ENCODE data around the gene RERE.

DNA sequence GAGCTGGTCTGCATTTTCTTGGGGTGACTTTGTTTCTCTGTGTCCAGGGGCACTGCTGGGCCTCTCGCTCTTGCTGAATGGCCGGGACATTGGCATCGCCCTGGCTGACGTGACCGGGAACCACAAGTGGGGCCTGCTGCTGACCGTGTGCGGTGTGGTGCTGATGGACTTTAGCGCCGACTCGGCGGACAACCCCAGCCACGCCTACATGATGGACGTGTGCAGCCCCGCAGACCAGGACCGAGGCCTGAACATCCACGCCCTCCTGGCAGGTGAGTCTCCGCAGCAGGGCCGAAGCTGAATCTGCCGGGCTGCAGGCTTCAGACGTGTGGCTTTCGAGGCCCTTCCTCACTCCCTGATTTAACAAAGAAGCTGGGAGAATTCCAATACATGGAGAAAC is 491.7 kb downstream of the RERE start:
- TF ChIP-seq, protein P1, sequence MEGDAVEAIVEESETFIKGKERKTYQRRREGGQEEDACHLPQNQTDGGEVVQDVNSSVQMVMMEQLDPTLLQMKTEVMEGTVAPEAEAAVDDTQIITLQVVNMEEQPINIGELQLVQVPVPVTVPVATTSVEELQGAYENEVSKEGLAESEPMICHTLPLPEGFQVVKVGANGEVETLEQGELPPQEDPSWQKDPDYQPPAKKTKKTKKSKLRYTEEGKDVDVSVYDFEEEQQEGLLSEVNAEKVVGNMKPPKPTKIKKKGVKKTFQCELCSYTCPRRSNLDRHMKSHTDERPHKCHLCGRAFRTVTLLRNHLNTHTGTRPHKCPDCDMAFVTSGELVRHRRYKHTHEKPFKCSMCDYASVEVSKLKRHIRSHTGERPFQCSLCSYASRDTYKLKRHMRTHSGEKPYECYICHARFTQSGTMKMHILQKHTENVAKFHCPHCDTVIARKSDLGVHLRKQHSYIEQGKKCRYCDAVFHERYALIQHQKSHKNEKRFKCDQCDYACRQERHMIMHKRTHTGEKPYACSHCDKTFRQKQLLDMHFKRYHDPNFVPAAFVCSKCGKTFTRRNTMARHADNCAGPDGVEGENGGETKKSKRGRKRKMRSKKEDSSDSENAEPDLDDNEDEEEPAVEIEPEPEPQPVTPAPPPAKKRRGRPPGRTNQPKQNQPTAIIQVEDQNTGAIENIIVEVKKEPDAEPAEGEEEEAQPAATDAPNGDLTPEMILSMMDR (IDR thresholded peaks at IDR 0.05): no peak
- no peak for TF ChIP-seq POLR2A (IDR thresholded peaks at IDR 0.05)

Measured in adrenal gland (tissue), 5 donors.